22Rv1 (cell line): ENCODE measurements around the gene ADGRG2.

ENCODE experiments used
- ZFX ChIP-seq: fragments of 450-650 bp; IDR thresholded peaks from 2 replicates; pipeline ENCODE4 v1.6.1; 2017; ENCODE audit warnings: antibody characterized with exemption, borderline replicate concordance
- TF ChIP-seq, protein P1 (sequence below): fragments of 450-650 bp; IDR thresholded peaks from 2 replicates; pipeline ENCODE4 v1.5.1; 2017; ENCODE audit warnings: mild to moderate bottlenecking

DNA sequence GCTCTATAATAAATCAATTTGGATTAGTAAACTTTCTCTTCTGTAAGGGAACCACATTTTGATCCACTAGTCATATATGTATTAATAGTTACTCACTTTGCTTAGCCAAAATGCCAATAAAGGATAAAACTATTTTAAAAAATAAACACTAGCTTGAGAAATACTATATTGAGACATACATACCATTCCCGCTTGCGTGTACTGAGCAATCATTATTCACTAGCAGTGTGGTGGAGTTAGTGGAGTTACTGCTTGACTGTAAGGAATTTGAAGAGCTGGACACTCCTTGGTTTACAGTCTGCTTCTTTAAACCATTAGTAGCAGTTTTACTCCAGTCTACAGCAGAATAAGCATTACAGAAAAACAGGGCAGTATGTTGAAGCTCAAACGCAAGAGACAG is 127.6 kb downstream of the ADGRG2 start:
- TF ChIP-seq, protein P1, sequence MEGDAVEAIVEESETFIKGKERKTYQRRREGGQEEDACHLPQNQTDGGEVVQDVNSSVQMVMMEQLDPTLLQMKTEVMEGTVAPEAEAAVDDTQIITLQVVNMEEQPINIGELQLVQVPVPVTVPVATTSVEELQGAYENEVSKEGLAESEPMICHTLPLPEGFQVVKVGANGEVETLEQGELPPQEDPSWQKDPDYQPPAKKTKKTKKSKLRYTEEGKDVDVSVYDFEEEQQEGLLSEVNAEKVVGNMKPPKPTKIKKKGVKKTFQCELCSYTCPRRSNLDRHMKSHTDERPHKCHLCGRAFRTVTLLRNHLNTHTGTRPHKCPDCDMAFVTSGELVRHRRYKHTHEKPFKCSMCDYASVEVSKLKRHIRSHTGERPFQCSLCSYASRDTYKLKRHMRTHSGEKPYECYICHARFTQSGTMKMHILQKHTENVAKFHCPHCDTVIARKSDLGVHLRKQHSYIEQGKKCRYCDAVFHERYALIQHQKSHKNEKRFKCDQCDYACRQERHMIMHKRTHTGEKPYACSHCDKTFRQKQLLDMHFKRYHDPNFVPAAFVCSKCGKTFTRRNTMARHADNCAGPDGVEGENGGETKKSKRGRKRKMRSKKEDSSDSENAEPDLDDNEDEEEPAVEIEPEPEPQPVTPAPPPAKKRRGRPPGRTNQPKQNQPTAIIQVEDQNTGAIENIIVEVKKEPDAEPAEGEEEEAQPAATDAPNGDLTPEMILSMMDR: no peak
- TF ChIP-seq ZFX: no peak
